Hematopoietic multipotent progenitor cell (in vitro differentiated cells): ENCODE results near the gene RAB3GAP2. TPM values are rescaled to one million over a fixed set of nuclear protein-coding genes. Genes with fewer than 3 reads are reported as not detected.

ENCODE experiments used
- small RNA-seq: library from RNA; depleted of rRNA; stranded (forward); fragments of <200 nt; gene quantifications from one replicate; pipeline ENCODE3, GENCODE V24; 2012
- total RNA-seq: library from RNA; depleted of rRNA; stranded (reverse); fragments of >200 nt; gene quantifications from one replicate; pipeline ENCODE4 v1.2.3, GENCODE V29; 2012

RAB3GAP2 gene
- total RNA-seq, 1 donor: 15.6 TPM

Small RNAs within 50 kb of the gene (small RNA-seq; reads per million reads assigned to genes)
- gene MIR194-1: 0.20 reads per million
- not detected for gene MIR215
- not detected for gene MIR664A
- gene SNORA36B: 10.4 reads per million, percentile 92 among the genes with 10 or more reads in this experiment

Other genes starting within 250 kb of the RAB3GAP2 start
- gene EPRS1, start 225.9 kb downstream of the RAB3GAP2 start, total RNA-seq: 35.3 TPM
- gene BPNT1, start 182.7 kb downstream of the RAB3GAP2 start, total RNA-seq: 11.0 TPM
- gene IARS2, start 178.3 kb downstream of the RAB3GAP2 start, total RNA-seq: 28.0 TPM